K562 (cell line): ENCODE data around the gene HPD. TPM values are rescaled to one million over a fixed set of nuclear protein-coding genes. Genes with fewer than 3 reads are reported as not detected.

Experiments
- ARNT ChIP-seq, 2 experiments: fragments of 450-650 bp; IDR thresholded peaks; 2 replicates each; pipeline ENCODE4 v1.6.1; 2016; ENCODE audit warnings: mild to moderate bottlenecking in 1 of 2
- BDP1 ChIP-seq: IDR thresholded peaks from 3 replicates; pipeline ENCODE4 v1.6.1; 2011; ENCODE audit not compliant: insufficient read length, insufficient read depth
- BRCA1 ChIP-seq, 2 experiments: fragments of 450-650 bp in 1 of 2; sonication (generic) in 1 of 2; formaldehyde crosslinking in 1 of 2; IDR thresholded peaks; 2 replicates each; pipeline versions ENCODE4 v1.5.0 to v1.6.1; 2017 to 2020; ENCODE audit warnings: mild to moderate bottlenecking in 1 of 2, missing genetic modification reagents in 1 of 2
- BRF1 ChIP-seq: IDR thresholded peaks from 3 replicates; pipeline ENCODE4 v1.6.1; 2011; ENCODE audit warnings: borderline replicate concordance, mild to moderate bottlenecking; ENCODE audit not compliant: insufficient read length; ENCODE audit errors: extremely low read depth
- C11orf30 ChIP-seq: fragments of 450-650 bp; IDR thresholded peaks from 2 replicates; pipeline ENCODE4 v1.6.1; 2016; ENCODE audit warnings: low read depth, mild to moderate bottlenecking
- CCAR2 ChIP-seq: fragments of 200-400 bp; formaldehyde crosslinking; IDR thresholded peaks from 2 replicates; pipeline ENCODE4 v1.6.1; 2017; ENCODE audit warnings: mild to moderate bottlenecking, low read depth, low read length
- COPS2 ChIP-seq: fragments of 450-650 bp; conservative IDR thresholded peaks from 2 replicates; pipeline ENCODE4 v1.6.1; 2016; ENCODE audit warnings: mild to moderate bottlenecking, moderate library complexity
- ETS2 ChIP-seq: IDR thresholded peaks from 2 replicates; pipeline ENCODE4 v1.6.1; 2016; ENCODE audit warnings: borderline replicate concordance, missing genetic modification characterization, mild to moderate bottlenecking, moderate library complexity, missing compliant biosample characterization; ENCODE audit not compliant: poor library complexity, severe bottlenecking
- HMG20B ChIP-seq: fragments of 250-450 bp; sonication (Bioruptor Pico); IDR thresholded peaks from 2 replicates; pipeline ENCODE4 v1.5.0; 2021; ENCODE audit warnings: mild to moderate bottlenecking
- HNRNPUL1 ChIP-seq: fragments of 200-400 bp; formaldehyde crosslinking; IDR thresholded peaks from 2 replicates; pipeline ENCODE4 v1.6.1; 2017; ENCODE audit warnings: low read length
- KAT8 ChIP-seq: fragments of 450-650 bp; IDR thresholded peaks from 2 replicates; pipeline ENCODE4 v1.6.1; 2016; ENCODE audit warnings: low read depth, mild to moderate bottlenecking
- KDM2B ChIP-seq: fragments of 250-450 bp; sonication (Bioruptor Pico); IDR thresholded peaks from 2 replicates; pipeline ENCODE4 v1.8.0; 2021; ENCODE audit warnings: mild to moderate bottlenecking, moderate library complexity
- MTA1 ChIP-seq: fragments of 450-650 bp; IDR thresholded peaks from 2 replicates; pipeline ENCODE4 v1.6.1; 2017; ENCODE audit warnings: borderline replicate concordance
- NFIX ChIP-seq: fragments of 250-450 bp; sonication (Bioruptor Pico); IDR thresholded peaks from 2 replicates; pipeline ENCODE4 v1.4.0; 2020; ENCODE audit warnings: low read depth, mild to moderate bottlenecking, moderate library complexity
- POLR2A ChIP-seq: fragments of 450-650 bp; conservative IDR thresholded peaks from 2 replicates; pipeline ENCODE4 v1.6.1; 2016
- SAP30 ChIP-seq: fragments of 200-600 bp; sonication (generic); IDR thresholded peaks from 2 replicates; pipeline ENCODE4 v1.6.1; 2012; ENCODE audit warnings: borderline replicate concordance, low read depth, mild to moderate bottlenecking, moderate library complexity, low read length, control low read depth, inconsistent platforms; ENCODE audit not compliant: insufficient read depth, poor library complexity, severe bottlenecking
- SMARCA4 ChIP-seq: fragments of 450-650 bp; IDR thresholded peaks from 2 replicates; pipeline ENCODE4 v1.6.1; 2016
- ZNF143 ChIP-seq: sonication (generic); formaldehyde crosslinking; IDR thresholded peaks from 2 replicates; pipeline ENCODE4 v1.9.0; 2022; ENCODE audit warnings: mild to moderate bottlenecking, missing genetic modification reagents
- ZNF436 ChIP-seq: fragments of 250-450, 450-650 bp; sonication (Bioruptor Pico); formaldehyde crosslinking; IDR thresholded peaks from 2 replicates; pipeline ENCODE4 v1.7.0; 2020; ENCODE audit warnings: mild to moderate bottlenecking
- ZSCAN32 ChIP-seq: fragments of 450-650 bp; formaldehyde crosslinking; IDR thresholded peaks from 2 replicates; pipeline ENCODE4 v1.4.0; 2020; ENCODE audit warnings: mild to moderate bottlenecking, moderate library complexity
- polyA plus RNA-seq, 8 experiments: library from polyadenylated mRNA; depleted of rRNA in 4 of 8; stranded (reverse) in 5 of 8; unstranded in 3 of 8; fragments of >200 nt; fragmentation: Nextera tagmentation in 2 of 8; fragmentation: Illumina TruSeq in 1 of 8; extraction: Ambion mirVana in 2 of 8; extraction: Trizol in 1 of 8; gene quantifications; 2 replicates each; pipeline versions ENCODE4 v1.2.1 to v1.2.3, GENCODE V29; 2011 to 2014; ENCODE audit warnings: inconsistent platforms in 1 of 8, missing spikeins in 1 of 8
- total RNA-seq, 7 experiments: library from RNA; depleted of rRNA in 6 of 7; stranded (reverse); fragments of >200 nt in 6 of 7; fragmentation: Illumina TruSeq in 2 of 7; extraction: Trizol in 2 of 7; gene quantifications; 2 replicates each; pipeline versions ENCODE4 v1.2.1 to v1.2.3, GENCODE V29; 2011 to 2021; ENCODE audit warnings: low replicate concordance in 1 of 7
- TF ChIP-seq, protein P1 (sequence below): IDR thresholded peaks from 2 replicates; pipeline ENCODE4 v1.6.1; 2016; ENCODE audit warnings: missing genetic modification characterization, missing compliant biosample characterization
- TF ChIP-seq, protein P2 (sequence below): fragments of 450-650 bp; IDR thresholded peaks from 2 replicates; pipeline ENCODE4 v1.6.1; 2017; ENCODE audit warnings: antibody characterized with exemption, mild to moderate bottlenecking
- TF ChIP-seq, protein P3 (sequence below): sonication (generic); formaldehyde crosslinking; IDR thresholded peaks from 2 replicates; pipeline ENCODE4 v1.9.0; 2022; ENCODE audit warnings: mild to moderate bottlenecking, missing genetic modification reagents

Gene HPD
- total and polyA plus RNA-seq, 9 of the 15 experiments (the other 6 are each of a cell fraction or from before 2014, with no cell fraction given), result 0.06 to 0.29 (median 0.07) TPM; not detected in 4

DNA sequence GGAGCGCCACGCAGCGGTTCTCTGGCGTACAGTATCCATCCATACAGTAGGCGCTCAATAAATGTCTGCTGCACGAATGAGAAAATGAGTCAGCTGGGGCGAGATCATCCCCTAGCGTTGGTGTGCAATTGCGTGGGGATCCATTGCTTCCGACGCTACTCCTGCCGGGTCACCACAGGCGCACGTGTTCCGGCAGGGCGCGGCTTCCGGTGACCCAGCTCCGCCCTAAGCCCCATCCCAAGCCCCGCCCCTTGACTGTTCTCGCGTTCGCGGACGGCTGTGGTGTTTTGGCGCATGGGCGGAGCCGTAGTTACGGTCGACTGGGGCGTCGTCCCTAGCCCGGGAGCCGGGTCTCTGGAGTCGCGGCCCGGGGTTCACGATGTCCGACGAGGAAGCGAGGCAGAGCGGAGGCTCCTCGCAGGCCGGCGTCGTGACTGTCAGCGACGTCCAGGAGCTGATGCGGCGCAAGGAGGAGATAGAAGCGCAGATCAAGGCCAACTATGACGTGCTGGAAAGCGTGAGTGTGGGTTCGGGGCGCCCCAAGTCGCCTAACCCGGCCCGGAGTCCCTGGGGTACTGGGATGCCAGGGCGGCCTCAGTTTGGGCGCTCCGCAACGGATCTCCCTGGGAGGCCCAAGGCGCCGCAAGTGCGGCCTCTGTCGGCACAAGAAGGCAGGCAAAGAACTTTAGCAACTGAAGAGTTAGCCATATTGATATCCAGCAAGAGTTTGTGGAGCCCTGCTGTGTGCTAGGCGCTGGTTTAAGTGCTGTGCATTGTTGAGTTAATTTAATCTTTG, 30.0 kb upstream of the HPD start, which contains the start of gene PSMD9 (continued):
- TF ChIP-seq ZNF436 (CRISPR knock-in tag) (no peak), SMARCA4 (peak; percentile 33; the same call in 1 of the 2 replicates), MTA1 (peak; percentile 88), POLR2A (peak; percentile 94), ETS2 (no peak), BRF1 (no peak), C11orf30 (peak; percentile 85), KDM2B (CRISPR knock-in tag) (peak; percentile 71; the same call in 1 of the 2 replicates), NFIX (CRISPR knock-in tag) (no peak), ZNF143 (CRISPR knock-in tag) (no peak; the same call in 1 of the 2 replicates), HMG20B (CRISPR knock-in tag) (no peak), KAT8 (no peak), SAP30 (peak; percentile 82), BDP1 (no peak), COPS2 (no peak), BRCA1 (IDR thresholded peaks at IDR 0.05) (no peak), BRCA1 (CRISPR knock-in tag; IDR thresholded peaks at IDR 0.05) (no peak), ARNT (IDR thresholded peaks at IDR 0.05) (peak in 1 of 2 experiments; percentile 93; a peak in 2 of 4 replicates), CCAR2 (no peak), HNRNPUL1 (no peak), ZSCAN32 (CRISPR knock-in tag) (0 out of 2 replicates have a peak, but pooled peaks have one; percentile 45)
- TF ChIP-seq, protein P1, sequence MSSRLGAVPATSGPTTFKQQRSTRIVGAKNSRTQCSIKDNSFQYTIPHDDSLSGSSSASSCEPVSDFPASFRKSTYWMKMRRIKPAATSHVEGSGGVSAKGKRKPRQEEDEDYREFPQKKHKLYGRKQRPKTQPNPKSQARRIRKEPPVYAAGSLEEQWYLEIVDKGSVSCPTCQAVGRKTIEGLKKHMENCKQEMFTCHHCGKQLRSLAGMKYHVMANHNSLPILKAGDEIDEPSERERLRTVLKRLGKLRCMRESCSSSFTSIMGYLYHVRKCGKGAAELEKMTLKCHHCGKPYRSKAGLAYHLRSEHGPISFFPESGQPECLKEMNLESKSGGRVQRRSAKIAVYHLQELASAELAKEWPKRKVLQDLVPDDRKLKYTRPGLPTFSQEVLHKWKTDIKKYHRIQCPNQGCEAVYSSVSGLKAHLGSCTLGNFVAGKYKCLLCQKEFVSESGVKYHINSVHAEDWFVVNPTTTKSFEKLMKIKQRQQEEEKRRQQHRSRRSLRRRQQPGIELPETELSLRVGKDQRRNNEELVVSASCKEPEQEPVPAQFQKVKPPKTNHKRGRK (tag), result no peak
- TF ChIP-seq, protein P2, sequence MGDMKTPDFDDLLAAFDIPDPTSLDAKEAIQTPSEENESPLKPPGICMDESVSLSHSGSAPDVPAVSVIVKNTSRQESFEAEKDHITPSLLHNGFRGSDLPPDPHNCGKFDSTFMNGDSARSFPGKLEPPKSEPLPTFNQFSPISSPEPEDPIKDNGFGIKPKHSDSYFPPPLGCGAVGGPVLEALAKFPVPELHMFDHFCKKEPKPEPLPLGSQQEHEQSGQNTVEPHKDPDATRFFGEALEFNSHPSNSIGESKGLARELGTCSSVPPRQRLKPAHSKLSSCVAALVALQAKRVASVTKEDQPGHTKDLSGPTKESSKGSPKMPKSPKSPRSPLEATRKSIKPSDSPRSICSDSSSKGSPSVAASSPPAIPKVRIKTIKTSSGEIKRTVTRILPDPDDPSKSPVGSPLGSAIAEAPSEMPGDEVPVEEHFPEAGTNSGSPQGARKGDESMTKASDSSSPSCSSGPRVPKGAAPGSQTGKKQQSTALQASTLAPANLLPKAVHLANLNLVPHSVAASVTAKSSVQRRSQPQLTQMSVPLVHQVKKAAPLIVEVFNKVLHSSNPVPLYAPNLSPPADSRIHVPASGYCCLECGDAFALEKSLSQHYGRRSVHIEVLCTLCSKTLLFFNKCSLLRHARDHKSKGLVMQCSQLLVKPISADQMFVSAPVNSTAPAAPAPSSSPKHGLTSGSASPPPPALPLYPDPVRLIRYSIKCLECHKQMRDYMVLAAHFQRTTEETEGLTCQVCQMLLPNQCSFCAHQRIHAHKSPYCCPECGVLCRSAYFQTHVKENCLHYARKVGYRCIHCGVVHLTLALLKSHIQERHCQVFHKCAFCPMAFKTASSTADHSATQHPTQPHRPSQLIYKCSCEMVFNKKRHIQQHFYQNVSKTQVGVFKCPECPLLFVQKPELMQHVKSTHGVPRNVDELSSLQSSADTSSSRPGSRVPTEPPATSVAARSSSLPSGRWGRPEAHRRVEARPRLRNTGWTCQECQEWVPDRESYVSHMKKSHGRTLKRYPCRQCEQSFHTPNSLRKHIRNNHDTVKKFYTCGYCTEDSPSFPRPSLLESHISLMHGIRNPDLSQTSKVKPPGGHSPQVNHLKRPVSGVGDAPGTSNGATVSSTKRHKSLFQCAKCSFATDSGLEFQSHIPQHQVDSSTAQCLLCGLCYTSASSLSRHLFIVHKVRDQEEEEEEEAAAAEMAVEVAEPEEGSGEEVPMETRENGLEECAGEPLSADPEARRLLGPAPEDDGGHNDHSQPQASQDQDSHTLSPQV, result peak; percentile 46; the same call in 1 of the 2 replicates
- TF ChIP-seq, protein P3, sequence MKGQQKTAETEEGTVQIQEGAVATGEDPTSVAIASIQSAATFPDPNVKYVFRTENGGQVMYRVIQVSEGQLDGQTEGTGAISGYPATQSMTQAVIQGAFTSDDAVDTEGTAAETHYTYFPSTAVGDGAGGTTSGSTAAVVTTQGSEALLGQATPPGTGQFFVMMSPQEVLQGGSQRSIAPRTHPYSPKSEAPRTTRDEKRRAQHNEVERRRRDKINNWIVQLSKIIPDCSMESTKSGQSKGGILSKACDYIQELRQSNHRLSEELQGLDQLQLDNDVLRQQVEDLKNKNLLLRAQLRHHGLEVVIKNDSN, result peak; percentile 97
